ENCODE data around the gene DNMT3L.
"Not testable (repeated sequence)": the region's sequence is repeated elsewhere in the genome, so short reads cannot be mapped to it uniquely, and the experiment has no call there.

DNMT3L gene

GRCh38 chr21:44240353-44240752, 21.3 kb downstream of the DNMT3L start:
- not testable (repeated sequence) for DNase-seq (ENCODE audit: low read depth); H3K4me3 ChIP-seq (ENCODE audit: control insufficient read depth, low read depth, low read length)

- not testable (repeated sequence) for DNase-seq (ENCODE audit: low read depth); H3K4me3 ChIP-seq (ENCODE audit: control insufficient read depth, low read depth, low read length)
These were observed 32.1 kb downstream of the DNMT3L start for GRCh38 chr21:44229561-44229960.

DNA sequence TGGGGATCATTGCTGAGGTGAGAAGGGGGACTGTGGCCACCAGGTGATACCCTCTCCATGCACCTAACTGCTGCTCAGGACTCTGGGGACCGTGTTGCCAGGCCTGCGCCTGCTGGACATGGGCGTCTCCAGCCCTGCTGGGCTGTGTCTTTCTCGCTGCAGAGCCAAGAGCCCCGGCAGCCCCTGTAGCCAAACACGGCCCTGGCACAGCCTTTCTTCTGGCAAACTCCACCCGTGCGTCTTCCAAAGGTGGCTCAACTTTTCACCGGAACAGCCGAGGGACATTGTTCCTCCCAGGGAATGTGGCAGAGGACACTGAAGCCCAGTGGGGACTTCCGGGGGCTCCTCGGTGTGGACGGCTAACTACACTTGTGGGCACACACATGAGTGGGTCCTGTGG, 33.6 kb downstream of the DNMT3L start:
- DNase-seq (ENCODE audit: low read depth): not testable (repeated sequence)

GRCh38 chr21:44227614-44228013, 34.1 kb downstream of the DNMT3L start:
- not testable (repeated sequence) for DNase-seq (ENCODE audit: low read depth); H3K4me3 ChIP-seq (ENCODE audit: control insufficient read depth, low read depth, low read length)

More for the DNA sequence above, 33.6 kb downstream of the DNMT3L start:
- not testable (repeated sequence) for H3K4me3 ChIP-seq (ENCODE audit: control insufficient read depth, low read depth, low read length)

DNA sequence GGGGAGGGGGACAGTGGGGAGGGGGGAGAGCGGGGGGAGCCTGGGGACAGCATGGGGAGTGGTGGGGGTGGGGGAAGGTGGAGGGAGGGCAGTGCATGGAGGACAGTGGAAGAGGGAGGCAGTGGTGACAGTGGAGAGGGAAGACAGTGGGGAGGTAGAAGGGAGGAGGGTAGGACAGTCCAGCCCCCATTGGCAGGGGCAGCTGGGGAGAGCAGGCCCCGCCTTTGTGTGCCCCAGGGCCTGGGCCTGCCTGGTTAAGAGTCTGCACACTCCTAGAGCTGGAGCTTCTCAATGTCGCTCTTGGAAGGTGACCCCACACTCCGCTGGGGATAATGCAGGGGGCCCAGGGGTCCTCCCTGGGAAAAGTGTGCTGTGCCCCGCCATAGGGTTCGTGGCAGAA, 36.1 kb downstream of the DNMT3L start:
- not testable (repeated sequence) for H3K4me3 ChIP-seq (ENCODE audit: control insufficient read depth, low read depth, low read length); DNase-seq (ENCODE audit: low read depth)

DNA sequence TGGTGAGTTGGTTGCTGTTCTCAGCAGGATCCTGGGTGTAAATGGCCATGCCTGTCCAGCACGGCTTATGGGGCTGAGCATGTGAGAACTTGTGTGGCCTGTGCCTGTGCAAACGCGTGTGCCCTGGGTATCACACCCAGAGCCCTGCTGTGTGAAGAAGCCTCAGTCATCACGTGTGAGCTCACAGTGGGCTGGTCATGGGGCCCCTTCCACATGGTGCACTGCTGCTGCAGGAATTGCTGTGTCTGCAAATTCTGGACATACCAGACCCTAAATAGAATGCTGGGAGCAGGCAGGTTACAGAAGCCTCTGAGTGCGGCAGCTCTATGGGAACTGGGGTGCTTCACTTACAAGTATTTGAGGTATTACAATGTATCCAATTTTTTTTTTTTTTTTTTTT, 38.4 kb downstream of the DNMT3L start:
- DNase-seq (ENCODE audit: low read depth); H3K4me3 ChIP-seq (ENCODE audit: control insufficient read depth, low read depth, low read length): not testable (repeated sequence)

- DNase-seq (ENCODE audit: low read depth); H3K4me3 ChIP-seq (ENCODE audit: control insufficient read depth, low read depth, low read length): not testable (repeated sequence)
These were observed 41.0 kb downstream of the DNMT3L start for GRCh38 chr21:44220674-44221073.

- H3K4me3 ChIP-seq (ENCODE audit: control insufficient read depth, low read depth, low read length); DNase-seq (ENCODE audit: low read depth): not testable (repeated sequence)
These were observed 43.2 kb downstream of the DNMT3L start for GRCh38 chr21:44218461-44218860.

- H3K4me3 ChIP-seq (ENCODE audit: control insufficient read depth, low read depth, low read length); DNase-seq (ENCODE audit: low read depth): not testable (repeated sequence)
These were observed 49.7 kb downstream of the DNMT3L start for GRCh38 chr21:44211978-44212377.

GRCh38 chr21:44211574-44211973, 50.1 kb downstream of the DNMT3L start:
- DNase-seq (ENCODE audit: low read depth); H3K4me3 ChIP-seq (ENCODE audit: control insufficient read depth, low read depth, low read length): not testable (repeated sequence)

DNA sequence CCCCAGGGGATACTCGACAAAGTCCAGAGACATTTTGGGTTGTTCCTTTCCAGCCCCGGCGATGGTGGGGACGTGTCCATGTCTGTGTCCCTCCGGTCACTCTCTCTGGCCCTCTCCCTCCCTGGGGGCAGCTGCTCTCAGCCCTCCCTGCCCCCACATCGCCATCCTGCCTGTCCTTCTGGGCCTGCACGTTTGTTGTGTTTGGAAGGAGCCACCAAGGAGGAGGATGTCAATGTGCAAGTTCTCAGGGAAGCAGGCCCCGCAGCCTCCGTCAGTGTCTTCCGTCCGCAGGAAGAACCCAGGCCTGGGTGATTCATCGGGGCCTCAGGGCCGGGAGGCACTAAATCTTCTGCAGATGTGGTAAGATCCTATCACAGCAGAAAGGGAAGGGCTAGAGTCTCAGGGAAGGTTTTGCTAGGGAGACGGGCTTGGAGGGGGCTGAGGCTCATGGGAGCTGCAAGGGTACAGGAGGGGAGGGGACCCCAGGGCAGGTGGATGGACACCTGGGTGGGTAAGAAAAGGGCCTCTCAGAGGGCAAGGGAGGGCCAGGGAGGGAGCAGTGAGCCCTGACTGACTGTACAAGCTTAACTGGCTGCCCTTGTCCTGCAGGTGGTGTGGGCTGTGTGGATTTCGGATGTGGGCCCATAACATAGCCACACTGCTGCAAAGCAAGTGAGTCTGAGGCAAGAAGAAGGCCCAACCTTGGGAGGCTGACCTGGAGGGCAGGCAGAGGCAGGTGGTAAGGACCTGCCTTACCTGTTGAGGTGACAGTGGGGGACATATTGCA, 53.6 kb downstream of the DNMT3L start:
- not testable (repeated sequence) for DNase-seq (ENCODE audit: low read depth); H3K4me3 ChIP-seq (ENCODE audit: control insufficient read depth, low read depth, low read length)

DNA sequence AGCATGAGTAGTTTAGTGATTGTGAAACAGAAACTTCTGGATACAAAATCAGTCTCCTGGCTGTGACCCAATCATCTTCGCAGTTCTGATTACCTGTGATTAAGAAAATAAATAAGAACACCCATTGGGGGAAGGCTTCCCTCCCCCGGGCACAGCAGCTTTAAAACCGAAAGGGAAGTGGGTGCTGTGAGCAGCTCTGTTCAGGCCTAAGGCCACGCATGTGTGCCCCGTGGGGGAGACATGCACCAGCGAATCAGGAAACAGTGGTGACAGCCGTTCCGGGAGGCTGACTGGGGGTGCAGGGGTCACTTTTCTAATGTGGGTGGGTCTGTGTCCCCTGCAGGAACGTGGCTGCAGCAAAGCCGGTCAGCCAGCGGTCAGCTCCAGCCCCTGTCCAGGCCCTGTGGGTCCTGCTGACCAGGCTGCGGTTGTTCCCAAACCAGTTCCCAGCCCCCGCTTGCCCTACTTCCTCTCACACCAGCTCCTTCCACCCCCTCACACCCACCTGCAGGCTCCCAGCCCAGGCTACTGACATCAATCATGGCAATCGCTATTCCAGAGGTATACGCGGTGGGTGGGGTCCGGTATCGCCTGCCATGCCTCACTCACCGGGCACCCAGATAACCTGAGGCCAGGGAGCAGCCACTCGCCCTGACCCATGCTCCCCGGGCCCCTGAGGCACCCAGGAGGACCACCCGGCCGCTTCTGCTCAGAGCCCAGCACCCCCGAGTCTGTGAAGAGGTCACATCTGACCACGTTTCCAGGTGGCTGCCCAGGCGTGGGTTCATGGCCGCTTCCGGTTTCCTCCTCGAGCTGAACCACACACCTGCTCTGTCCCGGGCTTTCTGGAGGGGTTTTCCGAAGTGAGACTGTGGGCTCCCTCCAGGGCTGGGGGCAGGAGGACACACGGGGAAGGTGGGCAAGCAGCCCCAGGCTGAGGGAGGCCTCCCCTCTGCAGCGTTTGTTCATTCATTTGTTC, 54.7 kb downstream of the DNMT3L start:
- not testable (repeated sequence) for H3K4me3 ChIP-seq (ENCODE audit: control insufficient read depth, low read depth, low read length)

GRCh38 chr21:44206187-44206586, 55.5 kb downstream of the DNMT3L start:
- H3K4me3 ChIP-seq (ENCODE audit: control insufficient read depth, low read depth, low read length); DNase-seq (ENCODE audit: low read depth): not testable (repeated sequence)

More for the DNA sequence above, 54.7 kb downstream of the DNMT3L start:
- not testable (repeated sequence) for DNase-seq (ENCODE audit: low read depth)

GRCh38 chr21:44202590-44203299, 59.0 kb downstream of the DNMT3L start:
- not testable (repeated sequence) for H3K4me3 ChIP-seq (ENCODE audit: control insufficient read depth, low read depth, low read length); DNase-seq (ENCODE audit: low read depth)

GRCh38 chr21:44199997-44200396, 61.7 kb downstream of the DNMT3L start:
- not testable (repeated sequence) for DNase-seq (ENCODE audit: low read depth); H3K4me3 ChIP-seq (ENCODE audit: control insufficient read depth, low read depth, low read length)

Data from AG09309 (cell line).